Gastroesophageal sphincter (tissue), 3 donors: ENCODE results near the gene GNG11.

Experiments used
- CTCF ChIP-seq, 4 experiments: fragments of 200-600 bp in 2 of 4; fragments of 450-650 bp in 2 of 4; sonication (generic) in 1 of 4; IDR thresholded peaks; one replicate each; pipeline ENCODE4 v1.5.1; 2017 to 2019; ENCODE audit warnings: antibody characterized with exemption in 4 of 4, mild to moderate bottlenecking in 2 of 4, moderate library complexity in 2 of 4
- POLR2A ChIP-seq, 2 donors: fragments of 450-650 bp; IDR thresholded peaks; one replicate each; pipeline ENCODE4 v1.6.1; 2017; ENCODE audit warnings: antibody characterized with exemption in 2 of 2, mild to moderate bottlenecking in 2 of 2, moderate library complexity in 1 of 2
- POLR2AphosphoS5 ChIP-seq: sonication (generic); formaldehyde crosslinking; IDR thresholded peaks from one replicate; pipeline ENCODE4 v1.6.1; 2017; ENCODE audit warnings: antibody characterized with exemption

GRCh38 chr7:93943816-93944540 is 22.4 kb downstream of the GNG11 start:
- TF ChIP-seq CTCF (IDR thresholded peaks at IDR 0.05) (no peak), POLR2A (IDR thresholded peaks at IDR 0.05) (no peak), POLR2AphosphoS5 (no peak)
